DLD1 (cell line): ENCODE results near the gene DLL4.

ENCODE experiments used
- in situ Hi-C: cut with HindIII; loops from 2 replicates; pipeline ENCODE4 v1.10.0; 2017; ENCODE audit warnings: low sequenced_read_pairs

The DLL4 gene

GRCh38 chr15:40928821-40929659 is at the start of gene DLL4:
DLL4 (plus strand) TSS chr15:40929340; CDS start chr15:40929669, 329 bp downstream.
- in situ Hi-C loops: no loop called here

DNA sequence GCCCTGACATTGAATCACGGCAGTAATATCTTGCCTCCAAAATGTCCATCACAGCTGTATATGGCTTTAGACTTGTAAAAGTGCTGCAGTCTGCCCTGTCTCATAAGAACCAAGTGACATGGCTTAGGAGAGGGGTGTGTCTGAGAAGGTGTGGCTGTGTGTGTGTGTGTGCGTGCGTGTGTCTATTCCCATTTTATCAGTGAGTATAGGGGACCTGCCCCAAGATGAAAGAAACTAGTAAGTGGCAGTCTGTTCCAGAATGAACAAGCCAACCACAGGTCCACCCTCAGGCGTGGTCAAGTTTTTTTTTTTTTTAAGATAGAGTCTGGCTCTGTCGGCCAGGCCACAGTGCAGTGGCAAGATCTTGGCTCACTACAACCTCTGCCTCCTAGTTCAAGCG is 49.5 kb upstream of the DLL4 start:
- in situ Hi-C loops: loop anchor here (10.0 kb wide), 2 partner anchors 85 to 135 kb away; no protein-coding TSS in a partner anchor

- in situ Hi-C loops: loop anchor here (10.0 kb wide), 2 partner anchors 87 to 137 kb away; no protein-coding TSS in a partner anchor
Observed at GRCh38 chr15:40881351-40881750, 47.8 kb upstream of the DLL4 start.

- in situ Hi-C loops: loop anchor here (10.0 kb wide), 2 partner anchors 92 to 142 kb away; no protein-coding TSS in a partner anchor
Observed at GRCh38 chr15:40886586-40886985, 42.6 kb upstream of the DLL4 start.

- in situ Hi-C loops: loop anchor here (10.0 kb wide), 2 partner anchors 94 to 144 kb away; no protein-coding TSS in a partner anchor
Observed at GRCh38 chr15:40889112-40889511, 40.0 kb upstream of the DLL4 start.

DNA sequence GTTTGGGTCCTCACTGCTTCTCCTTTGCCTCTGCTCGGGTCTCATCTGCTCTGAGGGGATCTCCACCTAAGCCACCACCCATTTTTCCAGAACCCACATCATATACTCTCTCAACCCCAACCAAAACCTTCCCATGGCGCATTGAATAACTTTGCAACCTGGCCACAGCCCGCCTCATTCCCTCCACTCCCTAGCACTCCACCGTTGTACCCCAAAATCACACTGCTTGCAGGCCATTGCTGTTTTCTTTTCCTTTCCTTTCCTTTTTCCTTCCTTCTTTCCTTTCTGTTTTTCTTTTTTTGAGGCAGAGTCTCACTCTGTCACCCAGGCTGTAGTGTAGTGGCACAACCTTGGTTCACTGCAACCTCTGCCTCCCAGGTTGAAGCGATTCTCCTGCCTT is 38.0 kb upstream of the DLL4 start:
- in situ Hi-C loops: no loop called here

- in situ Hi-C loops: no loop called here
Observed at GRCh38 chr15:40891810-40892446, 37.2 kb upstream of the DLL4 start.

DNA sequence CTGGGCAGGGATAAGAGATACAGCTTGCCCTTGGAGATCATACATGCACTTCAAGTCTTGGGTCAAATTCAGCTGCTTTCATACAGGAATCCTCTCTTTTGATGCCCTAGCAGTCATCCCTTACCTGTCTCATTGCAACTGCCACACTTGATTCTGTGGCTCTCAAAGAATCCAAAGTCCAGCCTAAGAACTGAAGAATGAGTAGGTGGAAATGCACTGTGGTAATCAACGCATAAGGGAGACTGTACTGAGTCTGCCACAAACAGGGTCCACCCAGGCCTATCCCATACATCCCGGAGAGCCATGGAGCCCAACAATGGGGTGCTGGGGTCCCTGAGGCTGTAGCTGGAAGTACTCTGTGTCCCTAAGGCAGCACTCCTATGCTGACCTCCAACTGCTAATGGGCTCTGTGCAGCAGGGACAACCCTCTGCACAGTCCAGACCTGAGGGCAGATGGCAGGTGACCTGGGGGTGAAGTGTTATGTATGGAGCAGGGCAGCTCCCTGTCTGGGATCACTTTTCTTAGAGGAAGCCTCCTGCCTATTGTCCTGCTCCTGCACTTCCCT is 36.6 kb upstream of the DLL4 start:
- in situ Hi-C loops: no loop called here

- in situ Hi-C loops: no loop called here
Observed at GRCh38 chr15:40893019-40893670, 36.0 kb upstream of the DLL4 start.

- in situ Hi-C loops: no loop called here
Observed at GRCh38 chr15:40893733-40894680, 35.1 kb upstream of the DLL4 start, which contains the start of gene VPS18. VPS18 (plus strand) TSS chr15:40894450; CDS start chr15:40894769, 319 bp downstream.

- in situ Hi-C loops: no loop called here
Observed at GRCh38 chr15:40894681-40895448, 34.3 kb upstream of the DLL4 start.

DNA sequence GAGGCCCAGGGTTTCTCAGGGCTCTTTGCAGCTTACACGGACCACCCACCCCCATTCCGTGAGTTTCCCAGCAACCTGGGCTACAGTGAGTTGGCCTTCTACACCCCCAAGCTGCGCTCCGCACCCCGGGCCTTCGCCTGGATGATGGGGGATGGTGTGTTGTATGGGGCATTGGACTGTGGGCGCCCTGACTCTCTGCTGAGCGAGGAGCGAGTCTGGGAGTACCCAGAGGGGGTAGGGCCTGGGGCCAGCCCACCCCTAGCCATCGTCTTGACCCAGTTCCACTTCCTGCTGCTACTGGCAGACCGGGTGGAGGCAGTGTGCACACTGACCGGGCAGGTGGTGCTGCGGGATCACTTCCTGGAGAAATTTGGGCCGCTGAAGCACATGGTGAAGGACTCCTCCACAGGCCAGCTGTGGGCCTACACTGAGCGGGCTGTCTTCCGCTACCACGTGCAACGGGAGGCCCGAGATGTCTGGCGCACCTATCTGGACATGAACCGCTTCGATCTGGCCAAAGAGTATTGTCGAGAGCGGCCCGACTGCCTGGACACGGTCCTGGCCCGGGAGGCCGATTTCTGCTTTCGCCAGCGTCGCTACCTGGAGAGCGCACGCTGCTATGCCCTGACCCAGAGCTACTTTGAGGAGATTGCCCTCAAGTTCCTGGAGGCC is 29.5 kb upstream of the DLL4 start:
- in situ Hi-C loops: loop anchor here (10.0 kb wide), 1 partner anchor 325 kb away; no protein-coding TSS in a partner anchor

DNA sequence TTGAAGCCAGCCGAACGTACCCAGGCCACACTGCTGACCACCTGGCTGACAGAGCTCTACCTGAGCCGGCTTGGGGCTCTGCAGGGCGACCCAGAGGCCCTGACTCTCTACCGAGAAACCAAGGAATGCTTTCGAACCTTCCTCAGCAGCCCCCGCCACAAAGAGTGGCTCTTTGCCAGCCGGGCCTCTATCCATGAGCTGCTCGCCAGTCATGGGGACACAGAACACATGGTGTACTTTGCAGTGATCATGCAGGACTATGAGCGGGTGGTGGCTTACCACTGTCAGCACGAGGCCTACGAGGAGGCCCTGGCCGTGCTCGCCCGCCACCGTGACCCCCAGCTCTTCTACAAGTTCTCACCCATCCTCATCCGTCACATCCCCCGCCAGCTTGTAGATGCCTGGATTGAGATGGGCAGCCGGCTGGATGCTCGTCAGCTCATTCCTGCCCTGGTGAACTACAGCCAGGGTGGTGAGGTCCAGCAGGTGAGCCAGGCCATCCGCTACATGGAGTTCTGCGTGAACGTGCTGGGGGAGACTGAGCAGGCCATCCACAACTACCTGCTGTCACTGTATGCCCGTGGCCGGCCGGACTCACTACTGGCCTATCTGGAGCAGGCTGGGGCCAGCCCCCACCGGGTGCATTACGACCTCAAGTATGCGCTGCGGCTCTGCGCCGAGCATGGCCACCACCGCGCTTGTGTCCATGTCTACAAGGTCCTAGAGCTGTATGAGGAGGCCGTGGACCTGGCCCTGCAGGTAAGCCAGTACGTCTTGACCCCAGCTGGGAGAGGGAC is 28.7 kb upstream of the DLL4 start:
- in situ Hi-C loops: loop anchor here (10.0 kb wide), 1 partner anchor 324 kb away; no protein-coding TSS in a partner anchor

DNA sequence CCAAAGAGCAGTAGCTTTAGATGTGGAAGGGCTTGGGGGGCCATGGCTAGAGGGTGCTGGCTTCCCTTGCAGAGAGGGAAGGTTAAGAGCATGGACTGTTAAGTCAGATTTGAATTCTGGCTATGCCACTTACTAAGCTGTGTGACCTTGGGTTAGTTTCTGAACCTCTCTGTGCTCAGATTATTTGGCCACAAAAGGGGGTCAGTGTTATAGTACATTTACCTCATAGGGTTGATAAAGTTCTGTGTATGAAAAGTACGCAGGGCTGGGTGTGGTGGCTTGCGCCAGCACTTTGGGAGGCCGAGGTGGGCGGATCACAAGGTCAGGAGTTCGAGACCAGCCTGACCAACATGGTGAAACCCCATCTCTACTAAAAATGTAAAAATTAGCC is 28.1 kb upstream of the DLL4 start:
- in situ Hi-C loops: loop anchor here (10.0 kb wide), 1 partner anchor 324 kb away; no protein-coding TSS in a partner anchor

DNA sequence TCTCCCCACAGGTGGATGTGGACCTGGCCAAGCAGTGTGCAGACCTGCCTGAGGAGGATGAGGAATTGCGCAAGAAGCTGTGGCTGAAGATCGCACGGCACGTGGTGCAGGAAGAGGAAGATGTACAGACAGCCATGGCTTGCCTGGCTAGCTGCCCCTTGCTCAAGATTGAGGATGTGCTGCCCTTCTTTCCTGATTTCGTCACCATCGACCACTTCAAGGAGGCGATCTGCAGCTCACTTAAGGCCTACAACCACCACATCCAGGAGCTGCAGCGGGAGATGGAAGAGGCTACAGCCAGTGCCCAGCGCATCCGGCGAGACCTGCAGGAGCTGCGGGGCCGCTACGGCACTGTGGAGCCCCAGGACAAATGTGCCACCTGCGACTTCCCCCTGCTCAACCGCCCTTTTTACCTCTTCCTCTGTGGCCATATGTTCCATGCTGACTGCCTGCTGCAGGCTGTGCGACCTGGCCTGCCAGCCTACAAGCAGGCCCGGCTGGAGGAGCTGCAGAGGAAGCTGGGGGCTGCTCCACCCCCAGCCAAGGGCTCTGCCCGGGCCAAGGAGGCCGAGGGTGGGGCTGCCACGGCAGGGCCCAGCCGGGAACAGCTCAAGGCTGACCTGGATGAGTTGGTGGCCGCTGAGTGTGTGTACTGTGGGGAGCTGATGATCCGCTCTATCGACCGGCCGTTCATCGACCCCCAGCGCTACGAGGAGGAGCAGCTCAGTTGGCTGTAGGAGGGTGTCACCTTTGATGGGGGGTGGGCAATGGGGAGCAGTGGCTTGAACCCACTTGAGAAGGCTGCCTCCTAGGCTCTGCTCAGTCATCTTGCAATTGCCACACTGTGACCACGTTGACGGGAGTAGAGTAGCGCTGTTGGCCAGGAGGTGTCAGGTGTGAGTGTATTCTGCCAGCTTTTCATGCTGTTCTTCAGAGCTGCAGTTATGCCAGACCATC is 26.3 kb upstream of the DLL4 start:
- in situ Hi-C loops: loop anchor here (10.0 kb wide), 1 partner anchor 322 kb away; no protein-coding TSS in a partner anchor

DNA sequence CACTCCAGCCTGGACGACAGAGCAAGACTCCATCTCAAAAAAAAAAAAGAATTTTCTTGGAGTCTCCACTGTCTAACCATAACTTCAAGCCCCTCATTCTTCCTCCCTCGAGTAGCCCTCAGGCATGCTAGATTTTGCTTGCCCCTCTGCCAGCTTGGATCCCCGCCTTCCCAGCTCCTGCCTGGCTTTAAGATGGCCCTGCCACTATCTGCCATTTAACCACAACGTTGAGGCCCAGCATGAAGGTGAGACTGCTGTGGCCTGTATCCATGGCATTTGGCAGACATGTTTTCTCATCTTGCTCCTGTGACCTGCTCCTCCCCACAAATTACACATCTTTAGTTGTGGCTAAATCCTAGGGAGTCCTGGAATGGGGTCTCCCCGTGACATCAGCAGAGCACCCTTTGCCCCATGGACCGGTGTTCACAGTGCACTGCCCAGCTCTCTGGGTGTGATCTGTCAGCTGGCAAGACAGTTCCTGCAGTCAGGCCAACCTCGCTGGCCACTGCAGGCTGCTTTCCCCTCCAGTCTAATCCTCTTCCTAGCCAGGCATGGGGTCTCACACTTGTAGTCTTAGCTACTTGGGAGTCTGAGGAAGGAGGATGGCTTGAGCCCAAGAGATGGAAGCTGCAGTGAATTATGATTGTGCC is 24.5 kb upstream of the DLL4 start:
- in situ Hi-C loops: loop anchor here (5.0 to 10.0 kb wide), 3 partner anchors 73 to 320 kb away; no protein-coding TSS in a partner anchor
